Bronchial epithelial cell (primary cell): Measurements from ENCODE around the gene ALPP. TPM values are rescaled to one million over a fixed set of nuclear protein-coding genes. Genes with fewer than 3 reads are reported as not detected.
A peak's percentile ranks its signal among the peaks of the same experiment; 100 is the strongest.
"Not testable (repeated sequence)": the region's sequence is repeated elsewhere in the genome, so short reads cannot be mapped to it uniquely, and the experiment has no call there.

ENCODE experiments used
- DNase-seq: peaks from one replicate; pipeline ENCODE4 v3.0.0-alpha.2; 2010; ENCODE audit warnings: low read depth
- FAIRE-seq: peaks from 2 replicates; lab custom pipeline; 2011; peaks lifted over from hg19 to GRCh38; lab: Jason Lieb, UNC
- H3K27me3 ChIP-seq: 2 replicates; pipeline ENCODE4 v1.5.1; 2011; ENCODE audit warnings: low read length; ENCODE audit not compliant: control insufficient read depth, insufficient read depth
- H3K36me3 ChIP-seq: 2 replicates; pipeline ENCODE4 v1.5.1; 2011; ENCODE audit warnings: low read length; ENCODE audit not compliant: control insufficient read depth, insufficient read depth
- H3K4me3 ChIP-seq: 2 replicates; pipeline ENCODE4 v1.5.1; 2011; ENCODE audit warnings: mild to moderate bottlenecking, low read depth, low read length, control low read depth
- CTCF ChIP-seq: IDR thresholded peaks from 2 replicates; pipeline ENCODE4 v1.5.1; 2011; ENCODE audit warnings: mild to moderate bottlenecking, moderate library complexity, low read length, control low read depth, inconsistent platforms; ENCODE audit not compliant: insufficient read depth, severe bottlenecking
- total RNA-seq: library from RNA; depleted of rRNA; stranded (reverse); fragments of >200 nt; gene quantifications from 2 replicates; pipeline ENCODE4 v1.2.1, GENCODE V29; 2014

ALPP gene
- total RNA-seq, 1 donor from 2014 or later = not detected

DNA sequence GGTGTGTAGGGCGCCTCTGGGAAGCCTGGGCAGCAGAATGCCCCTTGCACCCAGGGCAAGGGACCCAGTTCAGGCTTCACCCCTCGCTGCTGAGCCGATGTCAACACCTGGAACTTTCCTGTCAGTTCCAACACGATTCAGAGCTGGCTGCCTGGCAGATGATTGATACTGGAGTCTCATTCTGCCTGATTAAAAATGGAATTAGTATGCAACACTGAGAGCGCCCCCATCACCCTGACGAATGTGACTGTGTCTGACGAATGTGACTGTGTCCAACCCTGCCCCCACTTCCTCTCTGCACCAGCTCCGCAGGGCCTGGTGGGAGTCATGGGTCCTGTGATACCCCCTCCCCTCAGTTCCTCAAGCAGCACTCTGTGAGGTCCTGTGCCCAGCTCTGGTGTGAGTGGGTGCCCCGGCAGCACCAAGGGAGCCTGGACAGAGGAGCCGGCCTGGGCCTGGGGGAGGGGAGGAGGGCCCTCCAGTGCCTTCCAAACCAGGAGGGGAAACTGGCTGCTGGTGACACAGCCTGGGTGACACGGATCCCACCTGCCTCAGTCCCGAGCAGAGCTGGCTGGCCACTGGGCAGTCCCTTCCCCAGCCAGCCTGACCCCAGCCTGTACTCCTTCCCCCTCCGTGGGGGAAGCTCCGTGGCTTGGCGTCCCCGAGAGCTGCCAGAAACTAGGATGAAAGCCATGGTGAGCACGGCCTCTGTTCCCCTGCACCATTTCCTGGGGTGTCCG, 41.4 kb upstream of the ALPP start:
- FAIRE-seq (no peak), DNase-seq (no peak)

GRCh38 chr2:232338094-232338758, 40.3 kb upstream of the ALPP start:
- DNase-seq, H3K4me3 ChIP-seq, H3K27me3 ChIP-seq, H3K36me3 ChIP-seq: not testable (repeated sequence)
- FAIRE-seq = peak; percentile 32

More for the DNA sequence above, 41.4 kb upstream of the ALPP start:
- no peak for TF ChIP-seq CTCF
- H3K4me3 ChIP-seq = no peak overlapping the region
- H3K36me3 ChIP-seq = no peaks in the 10 kb centered on the region
- no peaks in the 10 kb centered on the region for H3K27me3 ChIP-seq

DNA sequence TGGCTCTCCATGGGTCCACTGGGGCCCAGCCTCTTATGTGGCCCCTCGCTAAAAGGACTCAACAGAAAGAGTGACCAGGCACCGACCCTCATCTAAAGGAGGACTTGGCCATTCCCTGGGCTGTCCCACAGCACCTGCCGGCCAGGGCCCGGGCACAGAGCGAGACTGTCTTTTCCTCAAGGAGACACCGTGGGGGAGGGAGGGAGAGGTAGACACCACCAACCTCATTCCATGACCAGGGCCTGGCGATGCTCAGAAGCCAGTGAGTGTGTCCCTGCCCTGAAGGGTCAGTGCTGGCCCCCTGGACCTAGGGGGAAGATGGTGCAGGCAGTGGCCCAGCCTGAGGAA, 39.8 kb upstream of the ALPP start:
- TF ChIP-seq CTCF = no peak
- Histone ChIP-seq H3K36me3 (no peaks in the 10 kb centered on the region), H3K4me3 (no peak overlapping the region), H3K27me3 (no peaks in the 10 kb centered on the region)
- FAIRE-seq (no peak), DNase-seq (no peak)

GRCh38 chr2:232339121-232340081, 39.1 kb upstream of the ALPP start:
- Histone ChIP-seq H3K27me3 (no peaks in the 10 kb centered on the region), H3K4me3 (no peak overlapping the region), H3K36me3 (no peaks in the 10 kb centered on the region)
- FAIRE-seq = no peak
- TF ChIP-seq CTCF = no peak
- no peak for DNase-seq

GRCh38 chr2:232340171-232340935, 38.2 kb upstream of the ALPP start:
- Histone ChIP-seq H3K36me3 (no peaks in the 10 kb centered on the region), H3K4me3 (no peak overlapping the region), H3K27me3 (no peaks in the 10 kb centered on the region)
- no peak for TF ChIP-seq CTCF
- no peak for DNase-seq
- FAIRE-seq = no peak
